Omental fat pad (tissue), 4 donors: ENCODE measurements around the gene IL31RA. TPM values are rescaled to one million over a fixed set of nuclear protein-coding genes. Genes with fewer than 3 reads are reported as not detected.

ENCODE experiments used
- ATAC-seq: fragments of 150-250 bp; one replicate; pipeline ENCODE4 v1.9.1; 2016; ENCODE audit warnings: mild to moderate bottlenecking, moderate library complexity; ENCODE audit not compliant: low FRiP score
- DNase-seq: peaks from one replicate; pipeline ENCODE4 v3.0.0-alpha.2; 2019; ENCODE audit warnings: low spot score
- CTCF ChIP-seq, 3 donors: fragments of 450-650 bp; IDR thresholded peaks; one replicate each; pipeline ENCODE4 v1.5.1; 2016 to 2017; ENCODE audit warnings: antibody characterized with exemption in 3 of 3, mild to moderate bottlenecking in 3 of 3, moderate library complexity in 2 of 3
- total RNA-seq, 4 donors: library from RNA; depleted of rRNA; stranded (reverse); fragments of >200 nt; gene quantifications; one replicate each; pipeline ENCODE4 v1.1.0, GENCODE V29; 2016

The IL31RA gene
- total RNA-seq, 4 donors from 2014 or later: not detected

GRCh38 chr5:55921617-55922016, 70.5 kb downstream of the IL31RA start:
- TF ChIP-seq CTCF (IDR thresholded peaks at IDR 0.05): no peak
- ATAC-seq (no peak), DNase-seq (no peak)

- ATAC-seq (no peak), DNase-seq (no peak)
- no peak for TF ChIP-seq CTCF (IDR thresholded peaks at IDR 0.05)
Observed at GRCh38 chr5:55923177-55923771, 72.1 kb downstream of the IL31RA start.

DNA sequence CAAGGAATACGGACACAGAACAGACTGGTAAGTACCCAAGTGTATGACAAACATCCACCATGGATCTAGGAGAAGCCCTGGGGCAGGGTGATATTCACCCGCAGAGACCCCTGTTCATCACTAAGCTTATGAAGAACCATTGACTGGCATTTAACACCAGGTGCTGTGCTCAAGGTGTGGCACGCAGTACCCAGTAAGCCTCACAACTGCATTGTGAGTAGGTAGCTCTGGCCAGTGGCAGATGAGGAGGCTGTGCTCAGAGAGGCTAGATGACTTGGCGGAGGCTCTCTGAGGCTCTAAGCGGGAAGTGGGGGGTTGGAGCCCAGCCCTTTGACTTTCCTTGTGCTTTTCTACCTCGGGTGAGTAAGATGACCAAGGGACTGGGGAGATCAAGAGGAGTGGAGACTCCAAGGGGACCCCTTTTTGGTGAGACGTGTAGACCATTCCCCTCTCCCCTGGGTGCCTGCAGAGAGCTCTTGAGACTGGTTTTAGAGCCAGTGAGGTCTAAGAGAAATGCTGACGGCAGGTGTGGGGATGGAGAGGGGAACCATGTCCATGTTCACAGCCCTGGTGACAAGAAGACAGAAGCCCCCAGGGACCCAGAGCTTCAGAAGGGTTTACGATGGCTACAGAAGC, 72.8 kb downstream of the IL31RA start:
- no peak for DNase-seq
- ATAC-seq: no peak
- no peak for TF ChIP-seq CTCF (IDR thresholded peaks at IDR 0.05)

DNA sequence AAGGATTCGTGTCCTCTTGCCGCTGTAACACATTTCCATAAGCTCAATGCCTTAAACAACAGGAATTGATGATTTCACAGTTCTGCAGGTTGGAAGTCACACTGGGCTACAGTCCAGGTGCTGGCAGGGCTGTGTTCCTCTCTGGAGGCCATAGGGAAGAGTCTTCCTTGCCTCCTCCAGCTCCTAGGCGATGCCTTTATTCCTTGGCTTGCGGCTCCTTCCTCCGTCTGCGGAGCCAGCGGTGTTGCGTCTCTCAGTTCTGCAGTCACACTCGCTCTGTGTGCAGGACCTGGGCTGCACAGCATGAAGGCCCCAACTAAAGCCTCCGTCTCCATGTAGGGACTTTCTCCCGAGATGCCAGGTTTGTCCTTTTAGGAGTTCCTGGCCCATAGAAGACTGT, 73.6 kb downstream of the IL31RA start:
- no peak for ATAC-seq
- TF ChIP-seq CTCF (IDR thresholded peaks at IDR 0.05): no peak
- DNase-seq: no peak

GRCh38 chr5:55925181-55925580, 74.0 kb downstream of the IL31RA start:
- no peak for ATAC-seq
- TF ChIP-seq CTCF (IDR thresholded peaks at IDR 0.05): no peak
- no peak for DNase-seq

GRCh38 chr5:55925712-55926111, 74.6 kb downstream of the IL31RA start:
- no peak for ATAC-seq
- TF ChIP-seq CTCF (IDR thresholded peaks at IDR 0.05): no peak
- DNase-seq: no peak

DNA sequence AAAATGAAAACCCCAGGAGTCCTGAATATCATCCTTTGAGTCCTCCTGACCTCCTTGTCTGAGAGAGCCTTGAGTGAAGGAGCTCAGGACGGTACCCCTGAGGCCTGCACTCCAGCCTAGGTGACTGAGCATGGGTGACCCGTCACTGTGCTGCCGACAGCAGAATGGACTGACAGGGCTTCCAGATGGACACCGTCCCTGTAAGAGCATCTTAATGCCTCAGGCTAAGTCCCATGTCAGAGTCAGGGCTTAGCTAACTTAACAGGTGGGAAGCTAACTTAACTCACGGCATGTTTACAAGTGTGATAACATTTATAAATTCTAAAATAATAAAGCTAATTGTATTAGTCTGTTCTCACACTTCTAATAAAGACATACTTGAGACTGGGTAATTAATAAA, 75.3 kb downstream of the IL31RA start:
- DNase-seq: no peak
- ATAC-seq: no peak
- no peak for TF ChIP-seq CTCF (IDR thresholded peaks at IDR 0.05)
